Activated CD8-positive, alpha-beta memory T cell treated with anti-CD3 and anti-CD28 coated beads for 1 hour (primary cell): ENCODE measurements around the gene UTF1.

Experiments
- DNase-seq, 2 donors: peaks; one replicate each; pipeline ENCODE4 v3.0.0-alpha.2; 2020; ENCODE audit warnings: low read depth in 1 of 2; ENCODE audit errors: extremely low read depth in 1 of 2

UTF1 gene

GRCh38 chr10:133196221-133196915, 33.6 kb upstream of the UTF1 start:
- no peak for DNase-seq

- DNase-seq: no peak
These were observed 32.9 kb upstream of the UTF1 start for GRCh38 chr10:133196936-133197758.

- DNase-seq: no peak
These were observed 32.2 kb upstream of the UTF1 start for GRCh38 chr10:133197786-133198185.

- no peak for DNase-seq
These were observed 31.8 kb upstream of the UTF1 start for GRCh38 chr10:133198206-133198605.

GRCh38 chr10:133198621-133199487, 31.2 kb upstream of the UTF1 start:
- DNase-seq: no peak

- no peak for DNase-seq
These were observed 30.5 kb upstream of the UTF1 start for GRCh38 chr10:133199488-133199885.

GRCh38 chr10:133199992-133200611, 29.9 kb upstream of the UTF1 start:
- DNase-seq: no peak

- DNase-seq: no peak
These were observed 29.4 kb upstream of the UTF1 start for GRCh38 chr10:133200621-133201031.

GRCh38 chr10:133201151-133201947, 28.7 kb upstream of the UTF1 start:
- DNase-seq: no peak

GRCh38 chr10:133201948-133202725, 27.9 kb upstream of the UTF1 start:
- DNase-seq: no peak

- no peak for DNase-seq
These were observed 27.0 kb upstream of the UTF1 start for GRCh38 chr10:133202778-133203651.

GRCh38 chr10:133203652-133204195, 26.3 kb upstream of the UTF1 start:
- DNase-seq: no peak

GRCh38 chr10:133204226-133205015, 25.6 kb upstream of the UTF1 start:
- DNase-seq: no peak

GRCh38 chr10:133205146-133205545, 24.9 kb upstream of the UTF1 start:
- no peak for DNase-seq

- no peak for DNase-seq
These were observed 23.5 kb upstream of the UTF1 start for GRCh38 chr10:133206356-133207040.

GRCh38 chr10:133207041-133207600, 22.9 kb upstream of the UTF1 start:
- no peak for DNase-seq
